ENCODE results near the gene NCOR2. TPM values are rescaled to one million over a fixed set of nuclear protein-coding genes. Genes with fewer than 3 reads are reported as not detected.

Gene NCOR2
- total RNA-seq, 1 donor from 2014 or later = 128 TPM

GRCh38 chr12:124531281-124531745, 36.1 kb downstream of the NCOR2 start:
- no peaks in the 10 kb centered on the region for H3K9me3 Mint-ChIP-seq
- no peaks in the 10 kb centered on the region for H3K4me1 Mint-ChIP-seq
- H3K4me3 Mint-ChIP-seq = no peak overlapping the region
- no peak overlapping the region for H3K27ac Mint-ChIP-seq
- H3K27me3 Mint-ChIP-seq = no peaks in the 10 kb centered on the region
- intact Hi-C loops (cut with micrococcal nuclease) = no loop called here
- H3K36me3 Mint-ChIP-seq (ENCODE audit: low read depth) = no peaks in the 10 kb centered on the region
- no peak for DNase-seq

DNA sequence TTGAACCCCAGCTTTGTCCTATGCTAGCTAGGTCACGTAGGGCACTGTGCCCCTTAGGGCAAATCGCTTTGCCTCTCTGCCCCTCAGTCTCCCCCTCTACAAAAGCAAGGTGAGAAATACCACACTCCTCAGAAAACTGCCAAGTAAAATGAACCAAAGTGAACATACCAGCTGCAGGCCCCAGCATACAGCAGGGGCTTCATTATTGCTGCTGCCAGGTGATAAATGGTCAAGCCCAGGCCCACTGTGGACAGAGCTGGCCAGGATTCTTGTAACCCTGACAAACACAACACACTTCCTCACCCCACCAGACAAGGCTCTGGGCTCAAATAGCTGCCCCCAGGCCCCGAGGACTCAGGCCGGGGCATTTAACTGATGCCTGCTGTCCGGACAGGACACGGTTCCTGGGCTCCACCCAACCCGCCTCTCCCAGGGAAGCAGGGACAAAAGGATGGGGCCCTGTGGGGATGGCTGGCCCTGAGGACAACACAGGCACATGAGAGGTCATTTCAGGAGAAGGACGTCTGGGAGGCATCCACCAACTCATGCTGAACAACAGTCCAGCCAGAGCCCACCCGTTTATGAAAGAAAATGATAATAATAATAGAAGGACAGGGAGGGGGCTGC, 36.7 kb downstream of the NCOR2 start:
- no peak overlapping the region for H3K27ac Mint-ChIP-seq
- intact Hi-C loops (cut with micrococcal nuclease) = no loop called here
- no peaks in the 10 kb centered on the region for H3K4me1 Mint-ChIP-seq
- no peak for DNase-seq
- H3K36me3 Mint-ChIP-seq (ENCODE audit: low read depth) = no peaks in the 10 kb centered on the region
- no peaks in the 10 kb centered on the region for H3K27me3 Mint-ChIP-seq
- H3K4me3 Mint-ChIP-seq = no peak overlapping the region
- H3K9me3 Mint-ChIP-seq = no peaks in the 10 kb centered on the region

DNA sequence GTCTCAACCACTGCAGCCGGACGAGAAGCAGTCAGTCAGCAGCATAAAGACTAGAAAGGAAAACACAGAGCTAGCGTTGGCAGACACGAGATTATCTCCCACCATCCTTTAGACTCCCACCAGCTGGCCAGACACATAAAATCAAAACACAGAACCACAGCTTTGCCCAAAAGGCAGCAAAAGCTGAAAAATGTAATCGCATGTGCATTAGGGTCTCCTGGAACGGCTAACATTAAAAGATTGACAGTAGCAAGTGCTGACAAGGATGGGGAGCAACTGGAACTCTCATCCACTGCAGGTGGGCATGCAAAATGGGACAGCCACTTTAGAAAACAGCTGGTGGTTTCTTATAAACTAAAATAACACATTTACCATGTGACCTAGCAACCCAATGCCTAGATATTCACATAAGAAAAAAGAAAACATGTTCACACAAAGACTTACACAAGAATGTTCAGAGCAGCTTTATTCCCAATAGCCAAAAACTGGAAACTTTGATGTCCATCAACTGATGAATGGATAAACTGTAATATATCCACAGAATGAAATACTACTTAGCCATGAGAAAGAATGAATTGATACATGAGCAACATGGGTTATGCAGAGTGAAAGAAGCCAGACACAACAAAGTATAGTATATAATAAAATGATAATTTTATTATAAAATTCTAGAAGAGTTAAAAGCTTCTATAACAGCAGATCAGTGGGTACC, 37.7 kb downstream of the NCOR2 start:
- no peaks in the 10 kb centered on the region for H3K27me3 Mint-ChIP-seq
- intact Hi-C loops (cut with micrococcal nuclease) = no loop called here
- peaks cover 2% of the 10 kb centered on the region for H3K4me1 Mint-ChIP-seq
- no peak overlapping the region for H3K4me3 Mint-ChIP-seq
- no peaks in the 10 kb centered on the region for H3K9me3 Mint-ChIP-seq
- no peak overlapping the region for H3K27ac Mint-ChIP-seq
- no peaks in the 10 kb centered on the region for H3K36me3 Mint-ChIP-seq (ENCODE audit: low read depth)
- DNase-seq = no peak

GRCh38 chr12:124527861-124528561, 39.4 kb downstream of the NCOR2 start:
- intact Hi-C loops (cut with micrococcal nuclease) = no loop called here
- Mint-ChIP-seq H3K4me3 (no peak overlapping the region), H3K4me1 (peaks cover 8% of the 10 kb centered on the region), H3K27ac (no peak overlapping the region), H3K27me3 (no peaks in the 10 kb centered on the region), H3K9me3 (no peaks in the 10 kb centered on the region), H3K36me3 (ENCODE audit: low read depth) (no peaks in the 10 kb centered on the region)
- DNase-seq = no peak

GRCh38 chr12:124525927-124526692, 41.3 kb downstream of the NCOR2 start:
- H3K27ac Mint-ChIP-seq = no peak overlapping the region
- DNase-seq = no peak
- H3K36me3 Mint-ChIP-seq (ENCODE audit: low read depth) = no peaks in the 10 kb centered on the region
- intact Hi-C loops (cut with micrococcal nuclease) = no loop called here
- no peaks in the 10 kb centered on the region for H3K9me3 Mint-ChIP-seq
- no peak overlapping the region for H3K4me3 Mint-ChIP-seq
- peaks cover 9% of the 10 kb centered on the region for H3K4me1 Mint-ChIP-seq
- no peaks in the 10 kb centered on the region for H3K27me3 Mint-ChIP-seq

DNA sequence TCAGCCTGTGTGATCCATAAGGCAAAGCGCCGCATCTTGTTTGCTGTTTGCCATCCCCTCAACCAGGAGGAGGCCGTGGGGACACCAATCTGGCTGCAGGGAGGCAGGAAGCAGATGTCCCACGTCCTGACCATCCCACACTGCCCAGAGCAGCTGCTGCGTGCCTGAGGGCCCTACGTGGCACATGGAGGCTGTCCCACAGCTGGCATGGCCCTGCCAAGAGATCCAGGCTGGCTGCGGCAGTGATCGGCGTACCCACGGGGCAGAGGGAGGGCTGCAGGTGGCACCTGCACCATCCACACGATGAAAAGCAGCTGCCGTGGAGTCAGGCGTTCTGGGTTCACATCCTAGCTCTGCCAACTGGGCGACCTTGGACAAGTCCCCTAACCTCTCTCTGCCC, 42.0 kb downstream of the NCOR2 start:
- peaks cover 9% of the 10 kb centered on the region for H3K4me1 Mint-ChIP-seq
- H3K9me3 Mint-ChIP-seq = no peaks in the 10 kb centered on the region
- no peak overlapping the region for H3K27ac Mint-ChIP-seq
- no peaks in the 10 kb centered on the region for H3K36me3 Mint-ChIP-seq (ENCODE audit: low read depth)
- H3K4me3 Mint-ChIP-seq = no peak overlapping the region
- no peaks in the 10 kb centered on the region for H3K27me3 Mint-ChIP-seq
- no peak for DNase-seq
- intact Hi-C loops (cut with micrococcal nuclease) = no loop called here

DNA sequence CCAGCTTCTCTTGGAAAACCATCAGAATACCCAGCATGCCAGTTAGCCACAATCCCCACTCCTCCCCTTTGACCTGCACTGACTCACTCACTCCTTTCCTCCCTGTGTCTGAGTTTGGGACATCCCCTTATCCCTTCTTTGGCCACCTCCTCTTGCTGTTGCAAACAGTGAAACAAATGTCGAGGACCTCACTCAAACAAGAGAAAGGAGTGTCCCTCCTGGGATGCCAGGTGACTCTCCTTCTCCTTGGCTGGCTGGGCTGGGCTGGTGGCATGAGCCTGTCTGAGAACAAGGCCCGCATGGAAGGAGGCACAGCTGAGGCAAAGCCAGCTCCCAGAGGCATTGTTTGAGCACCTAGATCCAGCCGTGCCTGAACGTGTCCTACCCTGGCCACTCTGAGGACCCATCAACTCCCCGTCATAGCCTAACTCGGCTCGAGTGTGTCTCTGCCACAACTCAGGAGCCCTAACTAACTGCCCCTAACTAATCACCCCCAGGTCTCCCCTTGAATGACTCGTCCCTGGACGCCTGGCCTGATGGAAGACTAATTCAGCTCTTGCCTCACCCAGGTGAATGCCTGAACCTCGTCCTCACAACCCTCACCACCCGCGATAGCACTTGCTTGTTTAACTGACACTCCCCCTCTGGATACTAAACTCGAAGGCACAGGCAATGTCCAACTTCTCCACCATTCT, 43.0 kb downstream of the NCOR2 start:
- no peaks in the 10 kb centered on the region for H3K36me3 Mint-ChIP-seq (ENCODE audit: low read depth)
- no peaks in the 10 kb centered on the region for H3K27me3 Mint-ChIP-seq
- H3K9me3 Mint-ChIP-seq = no peaks in the 10 kb centered on the region
- H3K4me3 Mint-ChIP-seq = no peak overlapping the region
- DNase-seq = no peak
- H3K27ac Mint-ChIP-seq = no peak overlapping the region
- intact Hi-C loops (cut with micrococcal nuclease) = no loop called here
- H3K4me1 Mint-ChIP-seq = peaks cover 9% of the 10 kb centered on the region

- Mint-ChIP-seq H3K9me3 (no peaks in the 10 kb centered on the region), H3K27ac (no peak overlapping the region), H3K4me1 (peaks cover 9% of the 10 kb centered on the region), H3K27me3 (no peaks in the 10 kb centered on the region), H3K4me3 (no peak overlapping the region), H3K36me3 (ENCODE audit: low read depth) (no peaks in the 10 kb centered on the region)
- intact Hi-C loops (cut with micrococcal nuclease) = no loop called here
- no peak for DNase-seq
Measured at GRCh38 chr12:124523071-124523470, 44.3 kb downstream of the NCOR2 start.

GRCh38 chr12:124520907-124521306, 46.5 kb downstream of the NCOR2 start:
- H3K9me3 Mint-ChIP-seq = no peaks in the 10 kb centered on the region

DNA sequence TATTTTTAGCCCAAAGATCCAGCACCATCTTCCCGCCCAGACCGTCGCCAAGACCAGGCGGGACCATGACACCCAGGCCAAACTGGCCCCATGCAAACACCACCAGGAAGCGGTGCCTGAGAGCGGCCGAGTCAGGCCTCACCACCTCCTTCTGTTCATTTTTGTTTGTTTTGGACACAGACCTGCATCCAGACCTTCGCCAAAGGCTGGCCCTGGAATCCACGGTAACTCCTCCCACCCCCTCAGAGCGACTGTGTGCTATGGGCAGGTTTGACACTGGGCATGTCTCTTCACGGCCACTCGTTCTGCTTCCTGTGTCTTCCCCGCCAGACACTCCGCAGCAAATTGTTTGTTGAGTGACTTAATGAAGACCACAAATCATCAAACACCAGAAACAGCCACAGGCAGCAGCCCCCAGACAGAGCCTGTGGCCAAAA, 47.1 kb downstream of the NCOR2 start:
- Mint-ChIP-seq H3K36me3 (ENCODE audit: low read depth) (no peaks in the 10 kb centered on the region), H3K27me3 (no peaks in the 10 kb centered on the region), H3K27ac (no peak overlapping the region), H3K4me1 (peaks cover 9% of the 10 kb centered on the region), H3K9me3 (no peaks in the 10 kb centered on the region), H3K4me3 (no peak overlapping the region)
- DNase-seq = no peak
- intact Hi-C loops (cut with micrococcal nuclease) = no loop called here

More at GRCh38 chr12:124520907-124521306, 46.5 kb downstream of the NCOR2 start:
- no peak for DNase-seq
- intact Hi-C loops (cut with micrococcal nuclease) = no loop called here
- H3K36me3 Mint-ChIP-seq (ENCODE audit: low read depth) = no peaks in the 10 kb centered on the region
- peaks cover 9% of the 10 kb centered on the region for H3K4me1 Mint-ChIP-seq
- H3K27ac Mint-ChIP-seq = no peak overlapping the region
- no peak overlapping the region for H3K4me3 Mint-ChIP-seq
- H3K27me3 Mint-ChIP-seq = no peaks in the 10 kb centered on the region

- DNase-seq = no peak
- Mint-ChIP-seq H3K4me3 (no peak overlapping the region), H3K36me3 (ENCODE audit: low read depth) (no peaks in the 10 kb centered on the region), H3K4me1 (peaks cover 8% of the 10 kb centered on the region), H3K27ac (no peak overlapping the region), H3K27me3 (no peaks in the 10 kb centered on the region), H3K9me3 (no peaks in the 10 kb centered on the region)
- intact Hi-C loops (cut with micrococcal nuclease) = no loop called here
Measured at GRCh38 chr12:124519746-124520145, 47.7 kb downstream of the NCOR2 start.

DNA sequence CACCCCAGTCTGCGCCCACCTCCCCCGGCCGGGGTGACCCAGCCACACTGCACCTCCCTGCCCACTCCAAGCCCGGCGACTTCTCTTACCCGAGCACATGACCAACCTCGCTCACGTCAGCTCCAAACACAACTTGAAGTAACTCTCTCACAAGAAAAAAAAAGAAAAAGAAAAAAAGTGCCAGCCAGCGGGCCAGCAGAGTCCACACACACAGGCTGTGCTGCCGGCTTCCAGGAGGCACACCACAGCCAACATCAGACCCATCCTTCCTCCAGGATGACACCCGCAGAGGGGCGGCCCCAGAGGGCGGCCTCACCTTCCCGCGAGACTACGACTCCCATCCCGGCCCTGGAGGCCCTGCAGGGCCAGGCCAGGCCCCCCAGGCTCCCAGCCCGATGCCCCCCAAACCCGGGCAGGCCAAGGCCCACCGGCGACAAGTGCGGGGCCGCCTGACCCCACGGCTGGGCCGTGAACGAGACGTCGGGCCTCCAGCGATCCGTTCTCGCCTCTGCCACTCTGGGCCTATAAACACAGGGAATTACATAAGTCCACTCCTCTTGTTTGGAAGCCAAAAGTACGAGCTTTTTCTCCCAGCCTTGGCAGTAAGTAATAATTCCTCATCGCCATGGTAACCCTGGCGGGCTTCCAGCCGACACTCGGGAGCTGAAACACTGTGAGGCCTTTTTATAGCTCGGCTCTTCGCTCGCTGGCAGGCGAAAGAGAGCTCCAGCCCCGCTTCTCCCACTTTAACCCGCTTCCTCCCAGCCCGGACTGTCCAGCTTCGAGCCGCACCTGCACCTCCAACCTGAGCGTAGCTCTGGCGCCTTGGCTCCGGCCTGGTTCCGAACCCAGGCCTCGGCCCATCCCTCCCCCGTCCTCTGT, 49.1 kb downstream of the NCOR2 start:
- Mint-ChIP-seq H3K36me3 (ENCODE audit: low read depth) (no peaks in the 10 kb centered on the region), H3K27me3 (no peaks in the 10 kb centered on the region), H3K4me3 (no peak overlapping the region), H3K27ac (no peak overlapping the region), H3K9me3 (no peaks in the 10 kb centered on the region), H3K4me1 (peaks cover 1% of the 10 kb centered on the region)
- no peak for DNase-seq
- intact Hi-C loops (cut with micrococcal nuclease) = no loop called here
